BE2C (cell line): ENCODE results near the gene USP7.
"Not testable (repeated sequence)": the region's sequence is repeated elsewhere in the genome, so short reads cannot be mapped to it uniquely, and the experiment has no call there.

ENCODE experiments used
- DNase-seq: peaks from one replicate; pipeline ENCODE4 v3.0.0-alpha.2; 2020
- H3K27me3 ChIP-seq: fragments of 250-450 bp; sonication (Bioruptor Pico); 2 replicates; pipeline ENCODE4 v1.5.1; 2020; ENCODE audit warnings: mild to moderate bottlenecking
- H3K36me3 ChIP-seq: fragments of 250-450 bp; sonication (Bioruptor Pico); 2 replicates; pipeline ENCODE4 v1.5.1; 2020; ENCODE audit warnings: mild to moderate bottlenecking
- H3K4me1 ChIP-seq: fragments of 250-450 bp; sonication (Bioruptor Pico); 2 replicates; pipeline ENCODE4 v1.5.1; 2020
- H3K4me3 ChIP-seq: 2 replicates; pipeline ENCODE4 v1.5.1; 2011; ENCODE audit warnings: low read depth, low read length
- H3K9me3 ChIP-seq: fragments of 250-450 bp; sonication (Bioruptor Pico); 2 replicates; pipeline ENCODE4 v1.5.1; 2020
- CTCF ChIP-seq: IDR thresholded peaks from 2 replicates; pipeline ENCODE4 v1.5.1; 2012; ENCODE audit warnings: mild to moderate bottlenecking, low read depth, low read length

Gene USP7

GRCh38 chr16:8920645-8921346 is 42.9 kb downstream of the USP7 start:
- H3K4me3 ChIP-seq, result no peak overlapping the region
- no peak for TF ChIP-seq CTCF
- H3K36me3 ChIP-seq, result peaks cover 84% of the 10 kb centered on the region
- H3K4me1 ChIP-seq, result peaks cover 3% of the 10 kb centered on the region; the same call in 1 of the 2 replicates
- no peaks in the 10 kb centered on the region for H3K9me3 ChIP-seq
- no peaks in the 10 kb centered on the region for H3K27me3 ChIP-seq
- no peak for DNase-seq

GRCh38 chr16:8919934-8920462 is 43.7 kb downstream of the USP7 start:
- Histone ChIP-seq H3K9me3 (no peaks in the 10 kb centered on the region), H3K4me1 (peaks cover 3% of the 10 kb centered on the region; the same call in 1 of the 2 replicates), H3K27me3 (no peaks in the 10 kb centered on the region), H3K36me3 (peaks cover 89% of the 10 kb centered on the region), H3K4me3 (no peak overlapping the region)
- no peak for TF ChIP-seq CTCF
- no peak for DNase-seq

- DNase-seq, result no peak
- H3K4me1 ChIP-seq, result peaks cover 3% of the 10 kb centered on the region; the same call in 1 of the 2 replicates
- H3K4me3 ChIP-seq, result no peak overlapping the region
- H3K9me3 ChIP-seq, result no peaks in the 10 kb centered on the region
- no peaks in the 10 kb centered on the region for H3K27me3 ChIP-seq
- peaks cover 89% of the 10 kb centered on the region for H3K36me3 ChIP-seq
- TF ChIP-seq CTCF, result no peak
Observed at GRCh38 chr16:8919089-8919933, 44.4 kb downstream of the USP7 start.

GRCh38 chr16:8917336-8917735 is 46.4 kb downstream of the USP7 start:
- not testable (repeated sequence) for DNase-seq, H3K4me1 ChIP-seq, H3K9me3 ChIP-seq, H3K4me3 ChIP-seq, H3K27me3 ChIP-seq
- peaks cover 97% of the 10 kb centered on the region for H3K36me3 ChIP-seq

GRCh38 chr16:8916541-8917225 is 47.0 kb downstream of the USP7 start:
- TF ChIP-seq CTCF, result no peak
- H3K27me3 ChIP-seq, result no peaks in the 10 kb centered on the region
- no peak for DNase-seq
- peaks cover 96% of the 10 kb centered on the region for H3K36me3 ChIP-seq
- H3K4me1 ChIP-seq, result no peaks in the 10 kb centered on the region
- H3K4me3 ChIP-seq, result no peak overlapping the region
- no peaks in the 10 kb centered on the region for H3K9me3 ChIP-seq

GRCh38 chr16:8915722-8916301 is 47.9 kb downstream of the USP7 start:
- no peaks in the 10 kb centered on the region for H3K9me3 ChIP-seq
- H3K36me3 ChIP-seq, result peaks cover 96% of the 10 kb centered on the region
- H3K4me1 ChIP-seq, result no peaks in the 10 kb centered on the region
- no peaks in the 10 kb centered on the region for H3K27me3 ChIP-seq
- TF ChIP-seq CTCF, result no peak
- DNase-seq, result no peak
- no peak overlapping the region for H3K4me3 ChIP-seq
